ENCODE results near the gene TEX22.

The TEX22 gene

DNA sequence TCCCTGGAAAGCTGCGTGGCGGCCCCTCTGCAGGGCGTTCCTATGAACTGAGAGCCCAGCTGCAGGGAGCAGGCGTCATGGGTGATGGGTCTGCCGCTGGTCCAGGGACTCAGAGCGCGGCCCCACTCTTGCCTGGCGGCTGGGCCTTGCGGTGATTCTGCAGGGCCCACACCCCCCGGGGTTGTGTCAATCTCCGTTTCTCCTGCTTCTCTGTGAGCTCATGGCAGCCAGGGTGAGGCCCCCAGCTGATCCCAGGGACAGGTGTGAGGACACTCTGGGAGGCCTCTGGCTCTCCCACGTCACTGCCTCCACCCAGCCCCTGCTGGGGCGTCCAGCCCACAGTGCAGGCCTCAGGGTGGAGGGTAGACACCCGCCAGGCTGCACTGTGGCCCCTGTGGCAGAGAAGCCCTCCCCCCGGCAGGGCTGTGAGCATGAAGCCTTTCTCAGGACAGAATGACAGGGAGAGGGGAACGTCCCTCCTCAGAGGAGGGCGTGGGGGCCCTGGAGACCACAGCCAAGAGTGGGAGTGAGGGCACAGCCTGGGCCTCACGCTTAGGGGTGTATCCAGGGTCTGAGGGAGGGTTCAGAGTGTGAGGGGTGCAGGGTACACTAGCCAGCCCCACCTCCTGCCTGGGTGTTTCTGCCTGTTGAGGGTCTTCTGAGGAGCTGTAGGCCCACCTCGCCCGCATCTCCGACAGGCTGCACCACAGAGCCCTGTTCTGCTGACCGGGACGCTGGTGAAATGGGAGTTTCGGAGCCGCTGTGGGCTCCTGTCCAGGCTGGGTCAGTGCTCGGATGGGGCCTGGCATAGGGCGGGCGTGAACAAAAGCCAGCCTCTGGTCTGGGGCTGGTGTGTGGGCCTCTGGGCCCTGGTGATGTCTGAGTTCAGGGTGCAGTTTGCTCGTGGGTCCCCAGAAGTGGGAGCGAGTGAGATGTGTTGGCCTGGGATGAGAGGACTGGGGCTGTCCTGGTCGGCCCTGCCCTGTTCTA is 49.6 kb downstream of the TEX22 start:
- TF ChIP-seq, protein P1, sequence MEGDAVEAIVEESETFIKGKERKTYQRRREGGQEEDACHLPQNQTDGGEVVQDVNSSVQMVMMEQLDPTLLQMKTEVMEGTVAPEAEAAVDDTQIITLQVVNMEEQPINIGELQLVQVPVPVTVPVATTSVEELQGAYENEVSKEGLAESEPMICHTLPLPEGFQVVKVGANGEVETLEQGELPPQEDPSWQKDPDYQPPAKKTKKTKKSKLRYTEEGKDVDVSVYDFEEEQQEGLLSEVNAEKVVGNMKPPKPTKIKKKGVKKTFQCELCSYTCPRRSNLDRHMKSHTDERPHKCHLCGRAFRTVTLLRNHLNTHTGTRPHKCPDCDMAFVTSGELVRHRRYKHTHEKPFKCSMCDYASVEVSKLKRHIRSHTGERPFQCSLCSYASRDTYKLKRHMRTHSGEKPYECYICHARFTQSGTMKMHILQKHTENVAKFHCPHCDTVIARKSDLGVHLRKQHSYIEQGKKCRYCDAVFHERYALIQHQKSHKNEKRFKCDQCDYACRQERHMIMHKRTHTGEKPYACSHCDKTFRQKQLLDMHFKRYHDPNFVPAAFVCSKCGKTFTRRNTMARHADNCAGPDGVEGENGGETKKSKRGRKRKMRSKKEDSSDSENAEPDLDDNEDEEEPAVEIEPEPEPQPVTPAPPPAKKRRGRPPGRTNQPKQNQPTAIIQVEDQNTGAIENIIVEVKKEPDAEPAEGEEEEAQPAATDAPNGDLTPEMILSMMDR (conservative IDR thresholded peaks at IDR 0.05; ENCODE audit: low read length), result no peak
- no peak overlapping the region for H3K4me3 ChIP-seq (ENCODE audit: low read length)

DNA sequence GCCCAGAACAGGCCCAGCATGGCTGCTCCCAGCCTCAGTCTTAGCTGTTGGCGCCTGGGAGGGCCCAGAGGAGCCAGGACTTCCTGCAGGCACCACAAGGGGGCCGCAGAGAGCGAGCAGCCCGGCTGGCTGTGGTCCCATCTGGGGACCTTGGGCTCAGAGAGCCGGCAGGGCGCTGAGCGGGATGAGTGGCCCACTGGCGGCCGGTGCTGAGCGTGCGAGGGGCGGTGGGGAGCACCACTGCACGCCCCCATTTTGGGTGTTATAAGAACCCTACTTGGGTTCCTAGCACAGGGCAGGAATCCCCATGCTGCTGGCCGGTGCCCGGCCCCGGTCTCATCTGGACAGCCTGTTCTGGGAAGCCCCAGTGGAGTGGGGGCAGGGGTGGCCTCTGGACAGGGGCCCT is 50.4 kb downstream of the TEX22 start:
- TF ChIP-seq, protein P1 (conservative IDR thresholded peaks at IDR 0.05; ENCODE audit: low read length), result peak; percentile 75
- H3K4me3 ChIP-seq (ENCODE audit: low read length), result no peak overlapping the region
- peak; percentile 54 for DNase-seq (ENCODE audit: low read depth)

More for the DNA sequence above, 49.6 kb downstream of the TEX22 start:
- DNase-seq (ENCODE audit: low read depth), result no peak

DNA sequence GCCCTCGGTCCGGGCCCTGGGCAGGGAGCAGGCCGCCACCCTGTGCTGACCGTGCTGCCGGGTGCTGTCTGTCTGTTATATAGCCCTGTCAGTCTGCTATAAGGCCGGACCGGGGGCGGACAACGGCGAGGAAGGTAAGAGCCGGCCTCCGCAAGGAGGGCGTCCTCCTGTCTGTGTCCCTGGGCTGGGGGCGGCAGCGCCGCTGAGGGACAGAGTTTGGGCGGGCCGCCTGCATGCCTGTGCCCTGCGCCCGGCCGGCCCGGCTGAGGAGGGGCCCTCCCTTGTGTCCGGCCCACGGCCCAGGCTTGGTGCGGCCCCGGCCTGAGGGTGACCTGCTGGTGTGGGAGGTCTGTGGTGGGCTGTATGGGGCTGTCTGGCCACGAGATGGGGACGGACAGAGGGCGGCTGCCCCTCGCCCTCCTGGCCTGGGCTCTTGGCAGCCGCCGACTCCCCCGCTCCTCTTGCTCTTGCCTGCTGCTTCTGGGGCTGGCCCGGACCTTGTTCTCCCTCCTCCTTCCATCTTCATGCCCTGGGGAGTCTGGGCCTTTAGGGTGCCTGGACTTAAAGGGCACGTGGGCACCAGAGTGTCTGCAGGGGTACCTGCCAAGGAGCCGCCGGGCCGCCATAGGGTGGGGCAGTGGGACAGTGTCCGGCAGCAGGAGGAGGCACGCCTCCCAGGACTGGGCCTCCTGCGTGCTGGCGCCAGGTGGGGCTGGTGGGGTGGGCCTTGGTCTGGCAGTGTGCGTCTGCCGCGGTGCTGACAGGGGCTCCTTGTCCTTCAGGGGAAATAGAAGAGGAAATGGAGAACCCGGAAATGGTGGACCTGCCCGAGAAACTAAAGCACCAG is 51.2 kb downstream of the TEX22 start:
- DNase-seq (ENCODE audit: low read depth), result no peak
- TF ChIP-seq, protein P1 (conservative IDR thresholded peaks at IDR 0.05; ENCODE audit: low read length), result no peak
- no peak overlapping the region for H3K4me3 ChIP-seq (ENCODE audit: low read length)

DNA sequence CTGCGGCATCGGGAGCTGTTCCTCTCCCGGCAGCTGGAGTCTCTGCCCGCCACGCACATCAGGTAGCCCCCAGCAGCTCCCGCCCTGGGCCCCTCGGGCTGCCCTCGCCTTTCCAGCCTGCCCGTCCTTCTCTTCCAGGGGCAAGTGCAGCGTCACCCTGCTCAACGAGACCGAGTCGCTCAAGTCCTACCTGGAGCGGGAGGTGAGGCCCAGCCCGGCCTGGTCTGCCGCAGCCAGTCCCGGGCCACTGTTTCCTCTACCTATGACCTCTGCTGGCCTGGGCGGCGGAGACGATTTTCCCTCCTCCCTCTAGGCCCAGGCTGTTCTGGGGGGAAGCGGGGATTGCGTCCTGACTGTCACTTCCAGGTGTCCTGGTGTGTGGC is 51.8 kb downstream of the TEX22 start:
- no peak overlapping the region for H3K4me3 ChIP-seq (ENCODE audit: low read length)
- TF ChIP-seq, protein P1 (conservative IDR thresholded peaks at IDR 0.05; ENCODE audit: low read length), result no peak
- DNase-seq (ENCODE audit: low read depth), result no peak

DNA sequence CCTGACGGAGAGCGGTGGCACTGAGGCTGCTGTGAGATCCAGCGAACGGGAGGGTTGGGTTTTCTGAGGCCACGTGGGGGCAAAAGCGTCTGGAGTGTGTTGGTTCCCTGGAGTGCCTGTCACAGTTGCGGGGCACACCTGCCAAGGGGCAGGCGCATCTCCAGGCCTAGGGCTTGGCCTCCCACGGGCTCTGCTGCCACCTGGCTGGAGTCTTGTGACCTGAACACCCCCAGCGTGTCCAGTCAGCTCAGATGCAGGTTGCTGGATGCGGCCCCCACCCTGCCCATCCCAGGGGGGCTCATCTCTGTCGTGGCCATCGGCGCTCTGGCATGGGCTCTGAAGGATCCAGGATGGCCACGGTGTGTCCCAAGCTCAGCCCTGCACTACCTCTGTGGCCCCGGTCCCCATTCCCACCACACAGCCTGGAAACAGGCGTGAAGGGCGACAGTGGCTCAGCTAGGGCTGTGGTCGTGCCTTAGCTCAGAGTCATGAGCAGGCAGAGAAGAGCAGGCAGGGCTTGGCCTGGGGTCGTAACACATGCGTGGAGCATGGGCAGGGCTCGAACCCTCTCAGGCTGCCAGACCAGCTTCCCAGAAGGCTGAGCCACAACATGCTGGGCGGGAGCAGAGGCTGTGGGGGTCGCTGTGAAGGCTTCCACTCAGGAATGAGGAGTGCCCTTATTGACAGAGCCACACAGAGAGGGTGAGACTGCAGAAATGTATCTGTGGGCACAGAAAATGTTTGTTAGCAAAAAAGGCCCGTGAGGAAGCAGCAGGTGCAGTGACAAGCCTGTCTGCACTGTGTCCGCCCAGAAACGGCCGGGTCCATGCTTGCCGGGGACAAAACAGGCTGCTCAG is 52.8 kb downstream of the TEX22 start:
- DNase-seq (ENCODE audit: low read depth), result no peak
- TF ChIP-seq, protein P1 (conservative IDR thresholded peaks at IDR 0.05; ENCODE audit: low read length), result no peak
- no peak overlapping the region for H3K4me3 ChIP-seq (ENCODE audit: low read length)

DNA sequence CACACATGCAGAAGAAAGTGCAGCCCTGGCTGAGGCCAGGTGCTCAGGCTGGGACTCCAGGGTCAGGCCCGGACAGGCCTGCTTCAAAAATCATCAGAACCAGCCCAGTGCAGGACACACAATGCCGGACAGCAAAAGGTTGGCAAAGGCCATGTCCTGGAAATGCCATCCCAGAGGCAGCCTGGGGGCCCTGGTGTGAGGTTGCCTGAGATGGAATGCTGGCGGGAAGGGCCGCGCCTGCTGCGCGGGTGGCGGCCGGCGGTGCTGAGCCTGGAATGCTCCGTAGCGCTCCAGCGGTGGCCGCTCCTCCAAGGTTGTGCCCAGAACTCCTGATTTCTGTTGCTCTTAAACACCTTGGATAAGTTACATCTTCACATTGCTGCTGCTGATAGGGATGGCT is 54.6 kb downstream of the TEX22 start:
- no peak for DNase-seq (ENCODE audit: low read depth)
- TF ChIP-seq, protein P1 (conservative IDR thresholded peaks at IDR 0.05; ENCODE audit: low read length), result no peak
- H3K4me3 ChIP-seq (ENCODE audit: low read length), result no peak overlapping the region

Data from AG10803 (cell line).